Left lung (tissue), 10 donors: ENCODE results near the gene SLC66A1. TPM values are rescaled to one million over a fixed set of nuclear protein-coding genes. Genes with fewer than 3 reads are reported as not detected.

Experiments
- ATAC-seq: fragments of 200-7000 bp; cut with Tn5 transposase; one replicate; pipeline ENCODE4 v1.9.1; 2020; ENCODE audit warnings: moderate library complexity
- DNase-seq, 4 donors: peaks; one replicate each; pipeline ENCODE4 v3.0.0-alpha.2; 2013 to 2020
- H3K27ac ChIP-seq, 2 donors: fragments of 200-600 bp; sonication (generic) in 1 of 2; one replicate each; pipeline versions ENCODE4 v1.5.0 to v1.8.0; 2020 to 2021
- H3K27me3 ChIP-seq, 2 donors: fragments of 200-600 bp; sonication (generic) in 1 of 2; one replicate each; pipeline versions ENCODE4 v1.5.0 to v1.8.0; 2020 to 2021
- H3K36me3 ChIP-seq, 2 donors: fragments of 200-600 bp; sonication (generic) in 1 of 2; one replicate each; pipeline versions ENCODE4 v1.5.0 to v1.8.0; 2020 to 2021
- H3K4me1 ChIP-seq, 2 donors: fragments of 200-600 bp; one replicate each; pipeline ENCODE4 v1.8.0; 2021
- H3K4me3 ChIP-seq, 2 donors: fragments of 200-600 bp; sonication (generic) in 1 of 2; one replicate each; pipeline versions ENCODE4 v1.5.0 to v1.8.0; 2020 to 2021; ENCODE audit warnings: mild to moderate bottlenecking in 1 of 2
- H3K9me3 ChIP-seq, 2 donors: fragments of 200-600 bp; sonication (generic) in 1 of 2; one replicate each; pipeline versions ENCODE4 v1.5.0 to v1.8.0; 2020 to 2021
- intact Hi-C, 2 donors: fragments of 100-400 bp; cut with DNase I; formaldehyde crosslinking; loops; one replicate each; pipeline versions ENCODE4 v1.11.2 to v1.14.2; 2022
- polyA plus RNA-seq, 6 donors: library from polyadenylated mRNA; unstranded; fragments of 120-200 nt; gene quantifications; one replicate each; pipeline ENCODE4 v1.2.1, GENCODE V29; 2013; ENCODE audit not compliant: insufficient read length in 6 of 6
- total RNA-seq, 2 donors: library from RNA; stranded (reverse); fragmentation: NEBNext Ultra II Directional; extraction: Animal tissue kit (Norgen Biotek cat#: 25700); gene quantifications; one replicate each; pipeline ENCODE4 v1.2.1, GENCODE V29; 2021
- TF ChIP-seq, protein P1 (sequence below), 2 donors: fragments of 200-600 bp; sonication (generic) in 1 of 2; IDR thresholded peaks; one replicate each; pipeline versions ENCODE4 v1.5.0 to v1.8.0; 2021; ENCODE audit warnings: antibody characterized with exemption in 2 of 2
- donor health status: DM: no; HTN: yes; CAD: no.
- donor health status: DM: no; HTN: no; CAD: no.

The SLC66A1 gene
- total and polyA plus RNA-seq, 8 donors, result 7.9 to 21.1 (median 10.2) TPM

DNA sequence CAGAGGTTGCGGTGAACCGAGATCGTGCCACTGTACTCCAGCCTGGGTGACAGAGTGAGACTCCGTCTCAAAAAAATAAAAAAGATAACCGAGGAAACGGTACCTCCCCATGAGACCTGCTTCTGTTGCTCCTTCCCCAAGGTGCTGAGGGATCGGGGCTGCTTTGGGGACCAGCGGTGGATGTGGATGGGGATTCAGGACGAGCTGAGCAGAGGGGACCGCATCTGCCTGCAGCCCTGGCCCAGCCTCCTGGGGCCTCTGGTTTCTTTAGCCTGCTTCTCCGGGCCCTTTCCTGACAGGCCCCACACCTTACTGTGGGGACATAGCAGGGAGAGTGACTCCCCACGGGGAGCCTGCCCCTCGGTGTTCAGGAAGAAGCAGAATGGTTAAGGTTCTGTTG is 17.1 kb downstream of the SLC66A1 start:
- ATAC-seq (no peak), DNase-seq (no peak)
- Histone ChIP-seq H3K27me3 (no peaks in the 10 kb centered on the region), H3K9me3 (no peaks in the 10 kb centered on the region), H3K27ac (no peak overlapping the region), H3K4me3 (no peak overlapping the region), H3K36me3 (peaks cover 0 to 81% of the 10 kb centered on the region in 2 donors), H3K4me1 (no peaks in the 10 kb centered on the region)
- TF ChIP-seq, protein P1, sequence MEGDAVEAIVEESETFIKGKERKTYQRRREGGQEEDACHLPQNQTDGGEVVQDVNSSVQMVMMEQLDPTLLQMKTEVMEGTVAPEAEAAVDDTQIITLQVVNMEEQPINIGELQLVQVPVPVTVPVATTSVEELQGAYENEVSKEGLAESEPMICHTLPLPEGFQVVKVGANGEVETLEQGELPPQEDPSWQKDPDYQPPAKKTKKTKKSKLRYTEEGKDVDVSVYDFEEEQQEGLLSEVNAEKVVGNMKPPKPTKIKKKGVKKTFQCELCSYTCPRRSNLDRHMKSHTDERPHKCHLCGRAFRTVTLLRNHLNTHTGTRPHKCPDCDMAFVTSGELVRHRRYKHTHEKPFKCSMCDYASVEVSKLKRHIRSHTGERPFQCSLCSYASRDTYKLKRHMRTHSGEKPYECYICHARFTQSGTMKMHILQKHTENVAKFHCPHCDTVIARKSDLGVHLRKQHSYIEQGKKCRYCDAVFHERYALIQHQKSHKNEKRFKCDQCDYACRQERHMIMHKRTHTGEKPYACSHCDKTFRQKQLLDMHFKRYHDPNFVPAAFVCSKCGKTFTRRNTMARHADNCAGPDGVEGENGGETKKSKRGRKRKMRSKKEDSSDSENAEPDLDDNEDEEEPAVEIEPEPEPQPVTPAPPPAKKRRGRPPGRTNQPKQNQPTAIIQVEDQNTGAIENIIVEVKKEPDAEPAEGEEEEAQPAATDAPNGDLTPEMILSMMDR (IDR thresholded peaks at IDR 0.05), result no peak
- intact Hi-C loops, result no loop called here

DNA sequence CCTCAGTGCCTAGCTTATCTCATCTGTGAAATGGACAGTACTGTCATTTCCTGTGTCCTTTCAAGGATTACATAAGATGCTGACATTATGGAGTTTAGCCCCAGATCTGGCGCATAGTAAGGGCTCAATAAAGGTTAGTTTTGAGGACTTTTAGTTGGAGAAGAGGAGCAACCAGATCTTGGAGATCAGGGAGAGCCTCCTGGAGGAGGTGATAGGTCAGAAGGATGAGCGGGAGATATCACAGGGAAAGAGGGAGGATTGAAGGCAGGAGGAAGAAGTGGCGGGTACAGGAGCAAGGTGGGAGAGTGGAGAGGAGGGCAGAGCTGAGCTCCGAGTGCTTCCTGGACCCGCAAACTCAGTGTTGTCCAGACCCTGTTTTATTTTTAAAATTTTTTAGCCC is 17.5 kb downstream of the SLC66A1 start:
- TF ChIP-seq, protein P1 (IDR thresholded peaks at IDR 0.05), result no peak
- intact Hi-C loops, result no loop called here
- Histone ChIP-seq H3K9me3 (no peaks in the 10 kb centered on the region), H3K27ac (no peak overlapping the region), H3K36me3 (peaks cover 0 to 77% of the 10 kb centered on the region in 2 donors), H3K4me1 (no peaks in the 10 kb centered on the region), H3K27me3 (no peaks in the 10 kb centered on the region), H3K4me3 (no peak overlapping the region)
- DNase-seq (no peak), ATAC-seq (no peak)

DNA sequence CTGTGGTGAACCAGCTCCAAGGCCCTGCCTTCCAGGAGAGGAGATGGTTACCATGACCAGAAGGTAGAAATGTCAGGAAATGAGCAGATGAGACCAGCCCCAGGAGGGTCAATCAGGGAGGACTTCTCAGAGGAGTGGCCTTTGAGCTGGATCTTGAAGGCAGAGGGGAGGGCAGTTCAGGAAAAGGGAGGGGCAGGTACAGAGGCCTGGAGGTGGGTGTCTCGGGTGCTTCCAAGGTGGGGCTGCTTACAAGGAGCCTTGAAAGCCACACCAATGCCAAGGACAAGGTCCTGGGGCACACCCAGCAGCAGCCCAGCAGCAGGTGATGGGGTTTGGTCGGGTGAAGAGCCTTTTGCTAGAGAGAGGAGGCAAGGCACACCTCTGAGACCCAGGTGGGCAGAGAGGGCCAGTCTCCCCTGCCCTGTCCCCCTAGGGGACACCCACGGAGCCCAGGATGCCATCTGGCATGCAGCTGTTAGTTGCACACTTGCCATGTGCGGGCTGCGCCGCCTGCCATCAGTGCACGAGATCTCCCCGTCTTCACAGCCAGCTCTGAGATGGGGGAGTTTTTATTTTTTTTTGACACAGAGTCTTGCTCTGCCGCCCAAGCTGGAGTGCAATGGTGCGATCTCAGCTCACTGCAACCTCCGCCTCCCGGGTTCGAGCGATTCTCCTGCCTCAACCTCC is 18.5 kb downstream of the SLC66A1 start:
- H3K27me3 ChIP-seq, result no peaks in the 10 kb centered on the region

DNA sequence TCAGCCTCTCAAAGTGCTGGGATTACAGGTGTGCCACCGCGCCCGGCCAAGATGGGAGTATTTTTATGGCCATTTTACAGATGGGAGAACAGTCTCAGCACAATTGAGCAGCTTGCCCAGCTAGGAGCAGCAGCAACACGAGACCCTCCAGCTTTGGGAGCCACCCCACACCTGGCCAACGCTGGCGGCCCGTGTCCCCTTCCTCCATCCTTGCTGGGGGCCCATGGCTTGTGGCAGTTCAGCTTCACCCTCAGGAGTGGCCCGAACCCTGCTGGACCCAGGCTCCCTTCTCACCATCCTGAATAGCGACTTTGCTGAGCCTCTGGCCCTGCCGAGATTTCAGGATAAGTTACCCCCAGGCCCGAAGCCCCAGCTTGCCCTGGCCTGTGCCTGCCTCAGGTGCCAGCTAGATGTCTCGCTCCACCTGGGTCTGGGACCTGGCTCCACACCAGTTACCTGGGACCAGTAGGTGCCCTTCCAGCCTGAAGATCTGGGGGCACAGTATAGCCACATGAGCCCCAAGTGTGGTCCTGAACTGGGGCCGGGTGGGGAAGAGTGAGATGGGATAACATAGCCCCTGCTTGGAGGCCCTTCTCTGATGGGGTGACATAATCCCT is 19.2 kb downstream of the SLC66A1 start:
- intact Hi-C loops, result no loop called here
- TF ChIP-seq, protein P1 (IDR thresholded peaks at IDR 0.05), result no peak
- ATAC-seq (no peak), DNase-seq (no peak)
- H3K36me3 ChIP-seq, result peaks cover 0 to 59% of the 10 kb centered on the region in 2 donors
- no peak overlapping the region for H3K4me3 ChIP-seq
- H3K27ac ChIP-seq, result no peak overlapping the region
- no peaks in the 10 kb centered on the region for H3K4me1 ChIP-seq
- no peaks in the 10 kb centered on the region for H3K27me3 ChIP-seq
- H3K9me3 ChIP-seq, result no peaks in the 10 kb centered on the region

More for the DNA sequence above, 18.5 kb downstream of the SLC66A1 start:
- TF ChIP-seq, protein P1 (IDR thresholded peaks at IDR 0.05), result no peak
- no peaks in the 10 kb centered on the region for H3K4me1 ChIP-seq
- DNase-seq (no peak), ATAC-seq (no peak)
- intact Hi-C loops, result no loop called here
- H3K27ac ChIP-seq, result no peak overlapping the region
- H3K36me3 ChIP-seq, result peaks cover 0 to 67% of the 10 kb centered on the region in 2 donors
- H3K9me3 ChIP-seq, result no peaks in the 10 kb centered on the region
- no peak overlapping the region for H3K4me3 ChIP-seq

DNA sequence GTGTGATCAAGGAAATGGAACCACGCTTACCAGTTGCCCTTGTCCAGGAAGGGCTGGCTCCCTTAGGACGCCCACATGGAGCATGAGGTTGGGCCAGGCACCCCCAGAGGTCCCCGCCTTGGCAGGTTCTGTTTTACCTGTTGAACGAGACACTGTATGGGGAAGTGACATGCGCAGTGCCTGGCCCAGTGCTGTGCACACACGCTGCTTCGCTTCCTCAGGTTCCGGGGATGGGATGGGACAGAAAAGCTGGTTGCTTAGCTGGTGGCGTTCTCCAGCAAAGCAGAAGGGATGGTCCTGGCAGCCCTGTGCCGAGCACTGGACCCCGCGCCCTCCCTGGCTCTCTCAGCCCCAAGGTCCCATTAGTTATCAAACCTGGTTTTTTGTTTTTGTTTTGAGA is 20.7 kb downstream of the SLC66A1 start:
- no peaks in the 10 kb centered on the region for H3K4me1 ChIP-seq
- DNase-seq (no peak), ATAC-seq (no peak)
- no peak overlapping the region for H3K4me3 ChIP-seq
- H3K27ac ChIP-seq, result no peak overlapping the region
- H3K27me3 ChIP-seq, result no peaks in the 10 kb centered on the region
- TF ChIP-seq, protein P1 (IDR thresholded peaks at IDR 0.05), result no peak
- no peaks in the 10 kb centered on the region for H3K9me3 ChIP-seq
- H3K36me3 ChIP-seq, result peaks cover 0 to 52% of the 10 kb centered on the region in 2 donors
- intact Hi-C loops, result no loop called here
